ENCODE data around the gene GPR180. TPM values are rescaled to one million over a fixed set of nuclear protein-coding genes. Genes with fewer than 3 reads are reported as not detected.

The GPR180 gene
- total RNA-seq, 1 donor from 2014 or later, result 5.6 TPM

- no peak for DNase-seq (ENCODE audit: extremely low spot score in 2 of 2)
- intact Hi-C loops (cut with DNase I), result no loop called here
- Histone ChIP-seq H3K36me3 (peaks cover 0 to 11% of the 10 kb centered on the region in 2 donors), H3K4me1 (peaks cover 22% of the 10 kb centered on the region), H3K27ac (peak overlapping the region; percentile 71), H3K9me3 (no peaks in the 10 kb centered on the region), H3K27me3 (no peaks in the 10 kb centered on the region), H3K4me3 (peak overlapping the region; percentile 70 to 88)
- TF ChIP-seq CTCF (IDR thresholded peaks at IDR 0.05) (no peak), POLR2AphosphoS5 (IDR thresholded peaks at IDR 0.05; ENCODE audit: insufficient read depth in 1 of 2, low read depth in 1 of 2) (no peak), POLR2A (IDR thresholded peaks at IDR 0.05) (no peak)
Measured at GRCh38 chr13:94595001-94595949, 6.4 kb upstream of the GPR180 start.

- intact Hi-C loops (cut with DNase I), result no loop called here
- H3K4me3 ChIP-seq, result peak within 1 kb of the TSS; percentile 70 to 88
- no peaks in the 10 kb centered on the region for H3K27me3 ChIP-seq
- peak within 1 kb of the TSS; percentile 71 for H3K27ac ChIP-seq
- H3K36me3 ChIP-seq, result peaks cover 0 to 11% of the 10 kb centered on the region in 2 donors
- H3K4me1 ChIP-seq, result peaks cover 22% of the 10 kb centered on the region
- TF ChIP-seq POLR2AphosphoS5 (IDR thresholded peaks at IDR 0.05; ENCODE audit: insufficient read depth in 1 of 2, low read depth in 1 of 2) (peak; percentile 78 to 88), CTCF (IDR thresholded peaks at IDR 0.05) (peak in 1 of 3 experiments; percentile 20), POLR2A (IDR thresholded peaks at IDR 0.05) (peak in 1 of 2 donors; percentile 53)
- peak in 1 of 2 donors; percentile 90 for DNase-seq (ENCODE audit: extremely low spot score in 2 of 2)
- no peaks in the 10 kb centered on the region for H3K9me3 ChIP-seq
Measured at GRCh38 chr13:94595950-94596574, 5.6 kb upstream of the GPR180 start, which contains the start of gene TGDS. TGDS (minus strand) TSS chr13:94596152; CDS start chr13:94596136, 16 bp downstream.

DNA sequence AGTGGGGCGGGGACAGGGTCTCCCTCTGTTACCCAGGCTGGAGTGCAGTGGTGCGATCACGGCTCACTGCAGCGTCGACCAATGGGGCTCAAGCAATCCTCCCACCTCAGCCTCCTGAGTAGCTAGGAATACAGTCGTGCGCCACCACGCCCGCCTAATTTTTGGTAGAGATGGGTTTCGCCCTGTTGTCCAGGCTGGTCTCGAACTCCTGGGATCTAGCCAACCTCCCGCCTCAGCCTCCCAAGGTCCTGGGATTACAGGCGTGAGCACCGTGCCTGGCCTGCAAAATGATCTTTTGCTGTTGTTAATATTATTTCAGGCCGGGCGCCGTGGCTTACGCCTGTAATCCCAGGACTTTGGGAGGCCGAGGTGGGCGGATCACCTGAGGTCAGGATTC, 5.1 kb upstream of the GPR180 start:
- H3K27ac ChIP-seq, result peak overlapping the region; percentile 71
- no peak for TF ChIP-seq POLR2AphosphoS5 (IDR thresholded peaks at IDR 0.05; ENCODE audit: insufficient read depth in 1 of 2, low read depth in 1 of 2)
- TF ChIP-seq CTCF (IDR thresholded peaks at IDR 0.05), result no peak
- no peak for TF ChIP-seq POLR2A (IDR thresholded peaks at IDR 0.05)

DNA sequence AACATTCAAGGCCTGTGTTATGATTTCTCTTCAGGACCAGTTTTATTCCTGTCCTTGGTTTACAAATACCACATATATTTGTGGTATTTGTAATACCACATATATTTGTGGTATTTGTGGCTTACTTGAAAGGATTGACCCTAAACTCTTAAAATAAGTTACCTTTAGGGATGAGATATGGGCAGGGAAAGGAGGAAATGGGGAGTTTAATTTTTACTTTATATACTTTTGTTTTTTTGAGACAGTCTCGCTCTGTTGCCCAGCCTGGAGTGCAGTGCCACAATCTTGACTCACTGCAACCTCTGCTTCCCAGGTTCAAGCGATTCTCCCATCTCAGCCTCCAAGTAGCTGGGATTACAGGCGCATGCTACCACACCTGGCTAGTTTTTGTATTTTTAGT, 3.4 kb upstream of the GPR180 start:
- TF ChIP-seq POLR2AphosphoS5 (IDR thresholded peaks at IDR 0.05; ENCODE audit: insufficient read depth in 1 of 2, low read depth in 1 of 2) (no peak), CTCF (IDR thresholded peaks at IDR 0.05) (no peak), POLR2A (IDR thresholded peaks at IDR 0.05) (no peak)
- no peak overlapping the region for H3K4me3 ChIP-seq
- peaks cover 22% of the 10 kb centered on the region for H3K4me1 ChIP-seq
- intact Hi-C loops (cut with DNase I), result no loop called here
- no peaks in the 10 kb centered on the region for H3K9me3 ChIP-seq
- DNase-seq (ENCODE audit: extremely low spot score in 2 of 2), result no peak
- no peaks in the 10 kb centered on the region for H3K36me3 ChIP-seq
- H3K27me3 ChIP-seq, result no peaks in the 10 kb centered on the region
- H3K27ac ChIP-seq, result no peak overlapping the region

More for the DNA sequence above, 5.1 kb upstream of the GPR180 start:
- intact Hi-C loops (cut with DNase I), result no loop called here
- Histone ChIP-seq H3K27me3 (no peaks in the 10 kb centered on the region), H3K36me3 (peaks cover 0 to 11% of the 10 kb centered on the region in 2 donors), H3K9me3 (no peaks in the 10 kb centered on the region), H3K4me3 (peak overlapping the region; percentile 70 to 88), H3K4me1 (peaks cover 22% of the 10 kb centered on the region)
- DNase-seq (ENCODE audit: extremely low spot score in 2 of 2), result no peak
